RWPE2 (cell line): Measurements from ENCODE around the gene BNC1.

Experiments
- ATAC-seq: fragments of 200-7000 bp; cut with Tn5 transposase; 3 replicates; pipeline ENCODE4 v1.9.1; 2021; ENCODE audit warnings: low read depth
- DNase-seq: peaks from one replicate; pipeline ENCODE4 v3.0.0-alpha.2; 2020; ENCODE audit warnings: low spot score
- H3K27ac ChIP-seq: fragments of 450-650 bp; 2 replicates; pipeline ENCODE4 v1.5.1; 2017; ENCODE audit warnings: mild to moderate bottlenecking; ENCODE audit not compliant: poor library complexity, severe bottlenecking
- H3K27me3 ChIP-seq: fragments of 250-450 bp; sonication (Bioruptor Pico); 2 replicates; pipeline ENCODE4 v1.5.1; 2021; ENCODE audit warnings: mild to moderate bottlenecking, moderate library complexity; ENCODE audit not compliant: insufficient read depth, poor library complexity, severe bottlenecking
- H3K36me3 ChIP-seq: fragments of 250-450 bp; sonication (Bioruptor Pico); 2 replicates; pipeline ENCODE4 v1.5.1; 2020; ENCODE audit warnings: low read depth, mild to moderate bottlenecking, moderate library complexity
- H3K4me1 ChIP-seq: fragments of 250-450 bp; sonication (Bioruptor Pico); 2 replicates; pipeline ENCODE4 v1.5.1; 2021; ENCODE audit warnings: mild to moderate bottlenecking, moderate library complexity; ENCODE audit not compliant: insufficient read depth, poor library complexity, severe bottlenecking
- H3K4me3 ChIP-seq: fragments of 250-450 bp; sonication (Bioruptor Pico); 2 replicates; pipeline ENCODE4 v1.5.1; 2021; ENCODE audit warnings: mild to moderate bottlenecking, moderate library complexity; ENCODE audit not compliant: severe bottlenecking
- H3K9me3 ChIP-seq: fragments of 250-450 bp; sonication (Bioruptor Pico); 2 replicates; pipeline ENCODE4 v1.5.1; 2021; ENCODE audit warnings: mild to moderate bottlenecking, moderate library complexity; ENCODE audit not compliant: severe bottlenecking
- TF ChIP-seq, protein P1 (sequence below): fragments of 450-650 bp; IDR thresholded peaks from one replicate; pipeline ENCODE4 v1.5.1; 2017; ENCODE audit warnings: mild to moderate bottlenecking, moderate library complexity; ENCODE audit not compliant: poor library complexity, severe bottlenecking

Gene BNC1, protein sequence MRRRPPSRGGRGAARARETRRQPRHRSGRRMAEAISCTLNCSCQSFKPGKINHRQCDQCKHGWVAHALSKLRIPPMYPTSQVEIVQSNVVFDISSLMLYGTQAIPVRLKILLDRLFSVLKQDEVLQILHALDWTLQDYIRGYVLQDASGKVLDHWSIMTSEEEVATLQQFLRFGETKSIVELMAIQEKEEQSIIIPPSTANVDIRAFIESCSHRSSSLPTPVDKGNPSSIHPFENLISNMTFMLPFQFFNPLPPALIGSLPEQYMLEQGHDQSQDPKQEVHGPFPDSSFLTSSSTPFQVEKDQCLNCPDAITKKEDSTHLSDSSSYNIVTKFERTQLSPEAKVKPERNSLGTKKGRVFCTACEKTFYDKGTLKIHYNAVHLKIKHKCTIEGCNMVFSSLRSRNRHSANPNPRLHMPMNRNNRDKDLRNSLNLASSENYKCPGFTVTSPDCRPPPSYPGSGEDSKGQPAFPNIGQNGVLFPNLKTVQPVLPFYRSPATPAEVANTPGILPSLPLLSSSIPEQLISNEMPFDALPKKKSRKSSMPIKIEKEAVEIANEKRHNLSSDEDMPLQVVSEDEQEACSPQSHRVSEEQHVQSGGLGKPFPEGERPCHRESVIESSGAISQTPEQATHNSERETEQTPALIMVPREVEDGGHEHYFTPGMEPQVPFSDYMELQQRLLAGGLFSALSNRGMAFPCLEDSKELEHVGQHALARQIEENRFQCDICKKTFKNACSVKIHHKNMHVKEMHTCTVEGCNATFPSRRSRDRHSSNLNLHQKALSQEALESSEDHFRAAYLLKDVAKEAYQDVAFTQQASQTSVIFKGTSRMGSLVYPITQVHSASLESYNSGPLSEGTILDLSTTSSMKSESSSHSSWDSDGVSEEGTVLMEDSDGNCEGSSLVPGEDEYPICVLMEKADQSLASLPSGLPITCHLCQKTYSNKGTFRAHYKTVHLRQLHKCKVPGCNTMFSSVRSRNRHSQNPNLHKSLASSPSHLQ

DNA sequence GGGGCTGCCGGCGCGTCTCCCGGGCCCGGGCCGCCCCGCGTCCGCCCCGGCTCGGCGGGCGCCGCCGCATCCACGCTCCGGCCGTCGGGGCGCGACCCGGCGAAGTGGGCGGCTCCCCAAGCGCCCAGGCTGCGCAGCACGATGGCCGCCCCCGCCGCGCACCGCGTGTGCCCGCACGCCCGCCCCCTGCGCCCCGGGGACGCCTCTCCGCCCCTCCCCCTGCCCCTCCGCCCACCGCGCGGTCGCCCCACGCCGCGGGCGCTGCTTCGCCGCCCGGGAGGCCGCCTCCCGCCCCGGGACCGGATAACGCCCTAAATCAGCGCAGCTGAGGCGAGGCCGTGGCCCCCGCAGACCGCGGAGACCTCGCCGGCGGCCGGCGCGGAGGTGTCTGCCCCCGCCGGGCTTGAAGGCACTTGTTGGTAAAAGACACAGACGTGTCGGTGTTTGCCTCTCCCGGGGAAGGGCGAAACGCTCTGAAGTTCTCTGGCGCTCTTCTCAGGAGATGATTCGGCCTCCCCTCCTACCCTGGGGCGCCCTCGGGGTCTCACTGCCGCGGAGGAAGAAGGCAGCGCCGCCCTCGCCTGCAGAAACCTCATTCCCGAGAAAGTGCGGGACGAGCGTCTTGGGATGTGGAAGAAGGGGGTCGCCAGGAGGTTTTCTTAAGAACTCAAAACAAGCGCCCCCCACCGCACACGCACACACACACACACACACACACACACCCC is at the start of gene BNC1:
Gene BNC1 (minus strand): TSS at position 106 of the 725 bp plus-strand sequence. CDS start 36 bp downstream, at position 70.
- H3K9me3 ChIP-seq, result no peaks in the 10 kb centered on the region
- TF ChIP-seq, protein P1, sequence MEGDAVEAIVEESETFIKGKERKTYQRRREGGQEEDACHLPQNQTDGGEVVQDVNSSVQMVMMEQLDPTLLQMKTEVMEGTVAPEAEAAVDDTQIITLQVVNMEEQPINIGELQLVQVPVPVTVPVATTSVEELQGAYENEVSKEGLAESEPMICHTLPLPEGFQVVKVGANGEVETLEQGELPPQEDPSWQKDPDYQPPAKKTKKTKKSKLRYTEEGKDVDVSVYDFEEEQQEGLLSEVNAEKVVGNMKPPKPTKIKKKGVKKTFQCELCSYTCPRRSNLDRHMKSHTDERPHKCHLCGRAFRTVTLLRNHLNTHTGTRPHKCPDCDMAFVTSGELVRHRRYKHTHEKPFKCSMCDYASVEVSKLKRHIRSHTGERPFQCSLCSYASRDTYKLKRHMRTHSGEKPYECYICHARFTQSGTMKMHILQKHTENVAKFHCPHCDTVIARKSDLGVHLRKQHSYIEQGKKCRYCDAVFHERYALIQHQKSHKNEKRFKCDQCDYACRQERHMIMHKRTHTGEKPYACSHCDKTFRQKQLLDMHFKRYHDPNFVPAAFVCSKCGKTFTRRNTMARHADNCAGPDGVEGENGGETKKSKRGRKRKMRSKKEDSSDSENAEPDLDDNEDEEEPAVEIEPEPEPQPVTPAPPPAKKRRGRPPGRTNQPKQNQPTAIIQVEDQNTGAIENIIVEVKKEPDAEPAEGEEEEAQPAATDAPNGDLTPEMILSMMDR, result peak; percentile 17
- peaks cover 71% of the 10 kb centered on the region for H3K4me1 ChIP-seq
- H3K36me3 ChIP-seq, result peaks cover 41% of the 10 kb centered on the region
- DNase-seq, result peak; percentile 82
- no peaks in the 10 kb centered on the region for H3K27me3 ChIP-seq
- H3K27ac ChIP-seq, result peak within 1 kb of the TSS; percentile 99
- H3K4me3 ChIP-seq, result peak within 1 kb of the TSS; percentile 80
- ATAC-seq, result peak; percentile 0; the same call in 2 of the 3 replicates

DNA sequence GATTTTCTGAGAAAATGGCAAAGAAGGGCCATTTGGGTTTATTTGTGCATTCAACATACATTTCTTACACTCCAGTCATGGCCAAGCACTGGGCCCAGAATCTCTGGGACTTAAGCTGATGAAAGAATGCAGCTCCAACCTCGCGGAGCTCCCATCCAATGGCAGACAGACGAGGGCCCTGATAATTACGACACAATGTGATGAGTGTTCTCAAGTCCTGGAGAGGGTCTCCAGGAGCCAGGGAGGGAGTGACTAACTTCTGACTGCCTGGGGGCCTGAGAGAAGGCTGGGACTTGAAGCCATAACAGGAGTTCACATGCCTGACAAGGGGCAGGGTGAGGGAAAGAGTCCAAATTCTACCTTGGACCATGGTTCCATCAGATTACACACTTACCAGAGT is 42.6 kb upstream of the BNC1 start:
- H3K9me3 ChIP-seq, result no peaks in the 10 kb centered on the region
- ATAC-seq (no peak), DNase-seq (no peak)
- TF ChIP-seq, protein P1, result no peak
- H3K27ac ChIP-seq, result no peak overlapping the region
- H3K27me3 ChIP-seq, result no peaks in the 10 kb centered on the region
- no peaks in the 10 kb centered on the region for H3K36me3 ChIP-seq
- peaks cover 20% of the 10 kb centered on the region for H3K4me1 ChIP-seq
- H3K4me3 ChIP-seq, result no peak overlapping the region

GRCh38 chr15:83324799-83325198 is 40.3 kb upstream of the BNC1 start:
- H3K27ac ChIP-seq, result peak overlapping the region; percentile 92
- H3K4me1 ChIP-seq, result peaks cover 43% of the 10 kb centered on the region
- DNase-seq, result no peak
- no peaks in the 10 kb centered on the region for H3K36me3 ChIP-seq
- no peak overlapping the region for H3K4me3 ChIP-seq
- H3K9me3 ChIP-seq, result no peaks in the 10 kb centered on the region
- TF ChIP-seq, protein P1, result no peak
- H3K27me3 ChIP-seq, result no peaks in the 10 kb centered on the region
- no peak for ATAC-seq

- Histone ChIP-seq H3K36me3 (no peaks in the 10 kb centered on the region), H3K27ac (peak overlapping the region; percentile 92), H3K27me3 (no peaks in the 10 kb centered on the region), H3K9me3 (no peaks in the 10 kb centered on the region), H3K4me3 (no peak overlapping the region), H3K4me1 (peaks cover 46% of the 10 kb centered on the region)
- ATAC-seq (peak; percentile 60), DNase-seq (peak; percentile 79)
- TF ChIP-seq, protein P1, result no peak
Measured at GRCh38 chr15:83323296-83323711, 38.8 kb upstream of the BNC1 start.
